ENCODE measurements around the gene PJA2.

DNA sequence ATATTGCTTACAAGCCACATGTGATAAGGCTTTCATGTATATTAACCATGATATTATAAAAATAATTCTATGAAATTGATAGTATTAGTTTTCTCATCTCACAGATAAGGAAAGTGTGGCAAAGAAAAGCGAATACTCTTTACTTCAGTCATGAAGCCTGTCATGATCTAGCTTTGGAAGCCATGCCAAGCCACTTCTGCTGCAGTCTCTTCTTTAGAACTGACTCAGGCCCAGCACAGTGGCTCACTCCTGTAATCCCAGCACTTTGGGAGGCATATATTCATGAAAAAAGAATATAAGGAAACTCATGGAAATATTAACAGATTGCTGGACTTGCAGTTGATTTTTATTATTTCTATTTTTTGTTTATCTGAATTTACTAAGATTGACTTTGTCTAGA lies 42.9 kb upstream of the PJA2 start:
- TF ChIP-seq GATA2 (IDR thresholded peaks at IDR 0.05; ENCODE audit: low read depth, low read length): no peak
- TF ChIP-seq GATA3 (IDR thresholded peaks at IDR 0.05; ENCODE audit: low read depth, low read length): no peak

All from SH-SY5Y (cell line).